Measurements from ENCODE around the gene SURF4. TPM values are rescaled to one million over a fixed set of nuclear protein-coding genes. Genes with fewer than 3 reads are reported as not detected.

SURF4 gene
- 440 and 443 TPM in 2 replicates for total RNA-seq

DNA sequence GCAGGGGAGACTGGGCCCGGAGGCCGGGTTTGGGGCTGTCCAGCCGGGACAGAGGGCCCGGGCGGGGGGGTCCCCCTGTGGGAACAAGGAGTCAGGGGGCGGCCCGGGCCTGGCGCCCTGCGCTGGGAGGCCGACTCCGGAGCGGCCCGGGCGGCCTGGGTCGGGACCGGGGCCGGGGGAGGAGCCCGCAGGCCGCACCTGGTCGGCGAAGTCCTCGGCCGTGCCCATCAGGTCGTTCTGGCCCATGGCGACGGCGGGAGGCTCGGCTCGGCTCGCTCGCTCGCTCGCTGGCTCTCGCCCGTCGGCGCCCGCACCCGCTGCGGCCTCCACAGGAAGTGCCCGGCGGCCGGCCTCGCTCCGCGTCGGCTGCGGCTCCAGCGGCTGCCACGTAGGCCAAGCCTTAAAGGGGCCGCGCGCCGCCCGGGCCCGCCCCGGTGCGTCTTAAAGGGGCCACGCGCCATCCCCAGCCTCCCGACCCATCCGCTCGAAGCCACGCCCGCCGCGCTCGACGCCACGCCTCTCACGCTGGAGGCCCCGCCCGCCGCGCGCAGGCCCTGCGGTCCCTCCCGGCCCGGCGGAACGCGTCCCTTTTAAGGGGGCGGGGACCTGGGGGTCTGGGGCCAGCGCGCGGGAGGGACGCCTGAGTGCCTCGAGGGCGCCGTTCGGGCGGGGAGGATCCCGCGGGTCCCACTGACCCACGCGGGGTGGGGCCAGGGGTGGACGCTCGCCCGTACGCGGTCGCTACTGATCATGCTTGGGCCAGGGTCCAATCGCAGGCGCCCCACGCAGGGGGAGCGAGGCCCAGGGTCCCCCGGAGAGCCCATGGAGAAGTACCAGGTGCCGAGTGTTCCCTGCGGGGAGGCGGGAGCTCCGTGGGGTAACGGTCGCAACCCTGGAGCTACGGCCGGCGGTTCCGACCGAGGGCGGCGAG, at the start of gene SURF4, which contains the start of gene STKLD1:
Gene SURF4 (minus strand): TSS at position 337 of the 931 bp plus-strand sequence. CDS start 91 bp downstream, at position 246.
Gene STKLD1 (plus strand): TSS at position 643 of the 931 bp plus-strand sequence. CDS start 108 bp downstream, at position 751.

DNA sequence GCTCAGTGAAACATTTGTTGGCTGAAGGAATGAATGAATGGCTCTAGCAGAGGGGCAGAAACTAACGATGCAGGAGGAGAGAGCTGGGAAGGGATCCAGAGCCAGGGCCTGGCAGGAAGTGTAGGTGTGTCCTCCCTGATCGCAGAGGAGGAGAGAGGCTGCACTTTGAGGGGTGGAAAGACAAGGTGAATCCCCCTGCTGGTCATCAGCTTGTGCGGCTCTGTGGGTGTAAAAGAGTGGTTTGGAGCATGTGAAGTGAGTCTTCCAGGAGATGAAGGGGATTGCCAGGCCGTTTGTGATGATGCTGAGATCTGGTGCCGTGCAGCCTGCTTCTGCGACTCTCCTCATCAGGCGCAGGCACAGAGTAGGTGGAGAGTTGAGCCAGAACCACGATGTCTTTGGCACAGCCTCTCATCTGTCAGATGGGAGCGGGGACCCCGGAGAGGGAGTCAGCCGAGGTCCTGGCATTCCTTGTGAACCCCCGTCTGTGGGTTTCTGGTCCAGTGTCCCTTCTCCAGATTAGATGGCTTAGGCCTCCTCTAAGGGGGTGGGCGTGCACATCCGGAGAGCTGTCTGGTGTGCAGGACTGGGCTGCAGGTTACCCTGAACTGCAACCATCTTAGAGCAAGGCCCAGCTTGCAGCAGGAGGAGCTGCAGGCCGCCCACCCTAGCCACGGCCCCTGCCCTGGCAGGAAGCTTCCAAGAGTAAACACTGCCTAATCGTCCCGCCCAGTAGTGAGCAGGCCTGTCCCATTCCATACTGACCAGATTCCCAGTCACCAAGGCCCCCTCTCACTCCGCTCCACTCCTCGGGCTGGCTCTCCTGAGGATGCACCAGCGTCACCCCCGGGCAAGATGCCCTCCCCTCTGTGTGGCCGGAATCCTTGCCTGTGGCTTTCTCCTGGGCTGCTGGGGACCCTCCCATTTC, 46.0 kb upstream of the SURF4 start, which contains the start of gene ADAMTS13:
Gene ADAMTS13 (plus strand): TSS at position 753 of the 928 bp plus-strand sequence. CDS start 77 bp downstream, at position 830.

DNA sequence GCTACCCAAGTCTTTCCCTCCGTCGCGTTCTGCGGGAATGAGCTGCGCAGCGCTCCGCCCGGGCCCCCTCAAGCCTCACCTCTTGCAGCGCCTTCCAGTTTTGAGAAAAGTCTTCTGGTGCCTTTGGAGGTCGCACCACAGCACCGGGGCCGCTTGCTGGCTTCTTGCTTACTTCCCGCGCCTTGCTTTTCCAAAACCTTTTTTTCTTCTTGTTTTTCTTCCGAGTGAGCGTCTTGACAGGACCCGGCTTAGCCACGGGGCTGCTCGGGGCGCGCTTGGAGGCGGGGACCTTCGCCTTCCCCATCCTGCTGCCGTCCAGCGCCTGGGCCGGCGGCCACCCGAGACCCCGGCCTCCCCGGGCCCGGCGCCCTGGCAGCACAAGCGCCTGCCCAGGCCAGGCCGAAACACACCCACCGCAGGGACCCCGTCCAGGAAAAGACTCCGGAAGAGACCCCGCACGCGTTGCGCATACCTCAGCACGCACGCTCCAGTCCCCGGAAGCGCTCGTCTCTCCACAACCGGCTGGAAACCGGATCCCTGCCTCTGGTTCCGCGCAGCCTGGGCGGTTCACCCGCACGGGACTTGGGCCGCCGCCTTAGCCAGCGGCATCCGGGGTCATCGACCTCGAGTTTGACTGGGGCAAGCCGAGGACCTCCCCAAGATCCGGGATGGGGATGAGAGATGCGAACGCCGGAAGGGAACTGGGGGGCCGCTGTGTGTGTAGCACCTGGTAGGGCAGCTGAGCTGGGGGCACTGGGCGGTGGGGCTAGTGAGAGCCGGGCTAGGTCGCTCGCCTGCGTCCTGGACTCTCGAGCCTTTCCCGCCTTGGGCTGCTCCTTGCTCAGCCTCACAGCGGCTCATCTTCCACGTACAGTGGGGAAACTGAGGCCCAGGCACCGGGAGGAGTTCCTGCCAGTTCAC, 41.9 kb upstream of the SURF4 start, which contains the start of gene REXO4:
Gene REXO4 (minus strand): TSS at position 470 of the 921 bp plus-strand sequence. CDS start 166 bp downstream, at position 304.

DNA sequence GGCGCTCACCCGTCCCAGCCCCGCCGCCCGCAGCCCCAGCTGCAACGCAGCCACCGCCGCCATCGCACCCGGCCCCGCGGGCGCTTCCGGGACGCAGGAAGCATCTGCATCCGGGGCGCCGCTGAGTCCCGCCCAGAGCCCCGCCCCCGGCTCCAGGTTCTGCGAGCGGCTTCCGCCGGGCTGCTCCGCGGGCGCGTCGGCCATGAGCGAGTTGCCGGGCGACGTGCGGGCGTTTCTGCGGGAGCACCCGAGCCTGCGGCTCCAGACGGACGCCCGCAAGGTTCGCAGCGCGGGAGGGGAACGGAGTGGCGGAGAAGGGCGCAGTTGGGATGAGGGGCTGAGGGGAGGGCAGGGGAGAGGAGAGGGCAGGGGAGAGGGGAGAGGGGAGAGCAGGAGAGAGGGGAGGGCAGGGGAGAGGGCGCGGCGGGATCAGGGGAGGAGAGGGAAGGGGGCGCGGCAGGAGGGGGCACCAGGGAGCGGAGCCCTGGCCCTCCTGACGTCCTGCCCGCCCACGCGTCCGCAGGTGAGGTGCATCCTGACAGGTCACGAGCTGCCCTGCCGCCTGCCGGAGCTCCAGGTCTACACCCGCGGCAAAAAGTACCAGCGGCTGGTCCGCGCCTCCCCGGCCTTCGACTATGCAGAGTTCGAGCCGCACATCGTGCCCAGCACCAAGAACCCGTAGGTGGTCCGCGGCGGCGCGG, 19.3 kb downstream of the SURF4 start, which contains the start of the genes SURF1 and SURF2:
Gene SURF1 (minus strand): TSS at position 97 of the 701 bp plus-strand sequence. CDS start 34 bp downstream, at position 63.
Gene SURF2 (plus strand): TSS at position 160 of the 701 bp plus-strand sequence. CDS start 43 bp downstream, at position 203.

DNA sequence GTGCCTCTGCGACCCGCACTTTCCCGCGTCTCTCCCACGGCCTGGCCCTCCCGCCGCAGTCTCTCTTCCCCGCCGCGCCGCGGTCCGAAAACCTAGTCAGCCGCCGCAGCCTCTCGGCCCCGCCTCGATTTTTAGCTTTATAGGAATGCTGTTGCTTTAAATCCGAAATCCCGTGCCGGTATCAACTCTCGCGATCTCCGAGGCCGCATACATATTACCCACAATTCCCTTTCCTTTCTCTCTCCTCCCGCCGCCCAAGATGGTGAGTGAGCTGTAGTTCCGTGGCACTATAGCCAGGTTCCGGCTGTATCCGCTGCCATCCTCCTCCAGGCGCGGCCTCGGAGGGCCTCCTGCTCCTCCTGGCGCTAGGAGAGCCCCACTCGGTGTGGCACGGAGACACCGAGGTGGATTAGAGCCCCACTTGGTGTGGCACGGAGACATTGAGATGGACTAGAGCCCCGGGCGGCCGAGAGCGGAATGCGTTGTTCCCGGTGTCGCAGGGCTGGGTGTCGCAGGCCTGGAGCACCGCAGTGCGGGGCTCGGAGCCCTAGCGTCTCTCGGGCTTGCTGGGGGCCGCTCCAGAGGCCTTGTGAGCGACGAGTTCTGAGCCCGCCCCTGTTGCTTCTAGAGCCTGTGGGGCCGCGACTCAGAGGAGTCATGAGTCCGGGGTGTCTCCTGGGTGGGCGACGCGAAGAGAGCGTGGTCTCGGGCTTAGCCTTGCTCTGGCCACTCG, 27.7 kb downstream of the SURF4 start, which contains the start of the genes MED22 and RPL7A:
Gene MED22 (minus strand): TSS at position 147 of the 733 bp plus-strand sequence. CDS start 1,469 bp downstream, outside the sequence.
Gene RPL7A (plus strand): TSS at position 234 of the 733 bp plus-strand sequence. CDS start 26 bp downstream, at position 260.

DNA sequence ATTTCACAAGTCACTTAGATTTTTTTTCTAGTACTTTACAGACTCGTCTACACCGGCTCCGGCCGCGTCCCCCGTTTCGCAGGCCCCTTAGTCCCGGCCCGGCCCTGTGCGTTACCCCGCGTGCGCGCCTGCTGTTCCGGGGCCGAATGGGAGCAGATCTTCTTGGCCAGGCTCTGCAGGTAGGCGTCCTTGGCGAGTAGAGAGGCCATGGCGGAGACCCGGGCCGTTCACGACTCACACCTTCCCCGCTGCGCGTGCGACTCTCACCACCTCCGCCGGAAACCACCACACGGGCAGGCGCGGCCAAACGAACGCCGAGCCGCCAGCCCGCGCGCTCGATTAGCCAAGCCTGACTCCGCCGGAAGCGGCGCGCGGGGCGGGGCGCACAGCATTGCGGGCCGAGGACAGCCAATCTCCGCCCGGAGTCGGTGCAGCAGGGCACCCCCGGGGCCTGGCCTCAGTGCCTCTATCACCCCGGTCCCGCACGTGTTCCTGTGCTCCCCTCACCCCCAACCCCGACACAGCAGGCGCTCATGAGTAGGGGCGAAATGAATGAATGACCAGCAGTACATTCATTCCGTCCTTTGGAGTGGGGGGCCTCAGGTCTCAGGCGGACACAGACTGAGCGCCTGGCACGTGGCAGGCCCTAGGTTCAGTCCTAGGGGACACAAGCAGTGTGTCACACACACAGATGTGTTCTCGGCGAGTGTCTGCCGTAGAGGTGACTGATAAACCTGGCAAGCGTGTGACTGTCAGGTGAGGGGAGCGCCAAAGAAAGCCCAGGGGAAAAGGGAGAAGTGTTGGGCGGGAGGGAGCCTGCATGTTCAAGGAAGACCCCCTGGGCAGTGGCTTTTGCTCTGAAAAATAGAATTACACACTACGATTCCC, 39.7 kb downstream of the SURF4 start, which contains the start of gene SURF6:
Gene SURF6 (minus strand): TSS at position 265 of the 888 bp plus-strand sequence. CDS start 56 bp downstream, at position 209.

Other genes starting within 250 kb of the SURF4 start
- 11.1 and 13.6 TPM in 2 replicates for gene GBGT1, start 212.1 kb downstream of the SURF4 start, total RNA-seq
- gene OBP2B, start 166.8 kb downstream of the SURF4 start, total RNA-seq = not detected in 2 replicates
- gene ABO, start 100.9 kb downstream of the SURF4 start, total RNA-seq = not detected in 2 replicates
- gene SURF6, start 39.9 kb downstream of the SURF4 start, total RNA-seq = 13.0 and 17.6 TPM in 2 replicates
- gene MED22, start 27.9 kb downstream of the SURF4 start, total RNA-seq = 11.6 and 14.3 TPM in 2 replicates
- gene RPL7A, start 27.8 kb downstream of the SURF4 start, total RNA-seq = 2,199 and 3,178 TPM in 2 replicates
- 31.9 and 43.9 TPM in 2 replicates for gene SURF1, start 19.6 kb downstream of the SURF4 start, total RNA-seq
- gene SURF2, start 19.5 kb downstream of the SURF4 start, total RNA-seq = 13.1 and 16.9 TPM in 2 replicates
- gene STKLD1, start 306 bp upstream of the SURF4 start, total RNA-seq = 0.32 and 0.61 TPM in 2 replicates
- 16.2 and 20.4 TPM in 2 replicates for gene REXO4, start 42.0 kb upstream of the SURF4 start, total RNA-seq
- gene ADAMTS13, start 46.3 kb upstream of the SURF4 start, total RNA-seq = 0.65 and 1.1 TPM in 2 replicates
- 5.3 and 5.5 TPM in 2 replicates for gene CACFD1, start 83.9 kb upstream of the SURF4 start, total RNA-seq
- 26.6 and 31.8 TPM in 2 replicates for gene SLC2A6, start 103.0 kb upstream of the SURF4 start, total RNA-seq
- gene MYMK, start 148.9 kb upstream of the SURF4 start, total RNA-seq = not detected in 2 replicates
- under 0.01 TPM in 1 of 2 replicates, not detected in the other for gene ADAMTSL2, start 158.6 kb upstream of the SURF4 start, total RNA-seq
- not detected in 2 replicates for gene FAM163B, start 233.3 kb upstream of the SURF4 start, total RNA-seq

Data from epithelial cell of umbilical artery (primary cell).